CD14-positive monocyte (primary cell): ENCODE measurements around the gene STAT4. TPM values are rescaled to one million over a fixed set of nuclear protein-coding genes. Genes with fewer than 3 reads are reported as not detected.

Experiments
- DNase-seq, 3 donors: peaks; one replicate each; pipeline ENCODE4 v3.0.0-alpha.2; 2011 to 2022
- H2AFZ ChIP-seq: 2 replicates; pipeline ENCODE4 v1.6.0; 2012; ENCODE audit warnings: mild to moderate bottlenecking, low read depth, low read length, inconsistent platforms; ENCODE audit not compliant: insufficient read depth, poor library complexity, severe bottlenecking
- H3K27ac ChIP-seq, 2 donors: 1 replicate in 1 of 2; 2 replicates in 1 of 2; pipeline ENCODE4 v1.5.1; 2012 to 2013; ENCODE audit warnings: low read length in 2 of 2, control low read depth in 1 of 2, inconsistent platforms in 1 of 2, low read depth in 1 of 2, mild to moderate bottlenecking in 1 of 2
- H3K27me3 ChIP-seq, 2 donors: one replicate each; pipeline versions ENCODE4 v1.6.0 to v1.6.1; 2011 to 2013; ENCODE audit warnings: low read length in 2 of 2; ENCODE audit not compliant: control insufficient read depth in 2 of 2, insufficient read depth in 2 of 2
- H3K36me3 ChIP-seq, 2 donors: replicated peaks in 1 of 2; 1 replicate in 1 of 2; 2 replicates in 1 of 2; pipeline versions ENCODE4 v1.5.1 to v1.6.1; 2012 to 2013; ENCODE audit warnings: low read length in 2 of 2, control low read depth in 1 of 2, inconsistent platforms in 1 of 2, mild to moderate bottlenecking in 1 of 2; ENCODE audit not compliant: insufficient read depth in 2 of 2, control insufficient read depth in 1 of 2
- H3K4me1 ChIP-seq, 2 donors: 1 replicate in 1 of 2; 2 replicates in 1 of 2; pipeline versions ENCODE4 v1.5.1 to v1.6.1; 2012 to 2013; ENCODE audit warnings: low read length in 2 of 2, control low read depth in 1 of 2, inconsistent platforms in 1 of 2, mild to moderate bottlenecking in 1 of 2, moderate library complexity in 1 of 2; ENCODE audit not compliant: insufficient read depth in 2 of 2, control insufficient read depth in 1 of 2
- H3K4me2 ChIP-seq: replicated peaks from 2 replicates; pipeline ENCODE3; 2012; ENCODE audit warnings: low read length, moderate library complexity, mild to moderate bottlenecking; ENCODE audit not compliant: poor library complexity, severe bottlenecking; ENCODE audit errors: extremely low read depth
- H3K4me3 ChIP-seq, 3 experiments: fragments of 200-600 bp in 1 of 3; sonication (generic) in 1 of 3; replicated peaks in 1 of 3; 1 replicate in 2 of 3; 2 replicates in 1 of 3; pipeline ENCODE4 v1.5.1; 2011 to 2013; ENCODE audit warnings: low read length in 3 of 3, mild to moderate bottlenecking in 3 of 3, control low read depth in 2 of 3, low read depth in 2 of 3, inconsistent platforms in 1 of 3, moderate library complexity in 1 of 3
- H3K79me2 ChIP-seq: 2 replicates; pipeline ENCODE4 v1.6.0; 2012; ENCODE audit warnings: mild to moderate bottlenecking, control low read depth, inconsistent platforms, low read length, moderate library complexity; ENCODE audit not compliant: insufficient read depth
- H3K9ac ChIP-seq: 2 replicates; pipeline ENCODE4 v1.6.0; 2017; ENCODE audit warnings: low read length, mild to moderate bottlenecking; ENCODE audit not compliant: insufficient read depth, poor library complexity, severe bottlenecking
- H3K9me3 ChIP-seq, 2 donors: replicated peaks in 1 of 2; 1 replicate in 1 of 2; 2 replicates in 1 of 2; pipeline versions ENCODE4 v1.5.1 to v1.6.1; 2012 to 2013; ENCODE audit warnings: low read length in 2 of 2, control low read depth in 1 of 2; ENCODE audit not compliant: control insufficient read depth in 1 of 2, insufficient read depth in 1 of 2
- H4K20me1 ChIP-seq: 2 replicates; pipeline ENCODE4 v1.6.0; 2012; ENCODE audit warnings: mild to moderate bottlenecking, low read length, control low read depth, moderate library complexity; ENCODE audit not compliant: insufficient read depth
- H3K27ac Mint-ChIP-seq, 7 donors: one replicate each; pipeline ENCODE4 v1.8.0; 2020; ENCODE audit warnings: mild to moderate bottlenecking in 7 of 7, mixed read lengths in 7 of 7, moderate library complexity in 6 of 7, inconsistent platforms in 2 of 7
- H3K27me3 Mint-ChIP-seq, 3 donors: one replicate each; pipeline ENCODE4 v1.8.0; 2021 to 2022; ENCODE audit warnings: low read depth in 3 of 3, mild to moderate bottlenecking in 3 of 3, mixed read lengths in 3 of 3, moderate library complexity in 3 of 3, inconsistent platforms in 1 of 3
- H3K36me3 Mint-ChIP-seq, 2 donors: one replicate each; pipeline ENCODE4 v1.8.0; 2020; ENCODE audit warnings: mixed read lengths in 2 of 2, inconsistent platforms in 1 of 2, mild to moderate bottlenecking in 1 of 2
- H3K4me1 Mint-ChIP-seq: one replicate; pipeline ENCODE4 v1.8.0; 2020; ENCODE audit warnings: mild to moderate bottlenecking, mixed read lengths
- H3K4me3 Mint-ChIP-seq, 2 donors: one replicate each; pipeline ENCODE4 v1.8.0; 2020; ENCODE audit warnings: mild to moderate bottlenecking in 2 of 2, mixed read lengths in 2 of 2, moderate library complexity in 1 of 2
- H3K9me3 Mint-ChIP-seq, 7 donors: one replicate each; pipeline ENCODE4 v1.8.0; 2020 to 2022; ENCODE audit warnings: mixed read lengths in 7 of 7, mild to moderate bottlenecking in 6 of 7, moderate library complexity in 6 of 7, inconsistent platforms in 2 of 7
- CTCF ChIP-seq: fragments of 200-600 bp; IDR thresholded peaks from one replicate; pipeline ENCODE4 v1.8.0; 2022; ENCODE audit warnings: antibody characterized with exemption, mild to moderate bottlenecking
- WGBS: methylation state at CpG from one replicate; pipeline ENCODE4 v1.1.5; 2013; ENCODE audit warnings: missing lambda C conversion rate; ENCODE audit not compliant: insufficient coverage; 5-methylcytosine and 5-hydroxymethylcytosine counted together
- intact Hi-C, 2 donors: fragments of 100-400 bp; cut with micrococcal nuclease; formaldehyde crosslinking; loops; one replicate each; pipeline versions ENCODE4 v1.15.0 to v1.15.1; 2023
- polyA plus RNA-seq, 3 donors: library from polyadenylated mRNA; depleted of rRNA in 1 of 3; unstranded in 2 of 3; stranded (reverse) in 1 of 3; fragments of 300-500 nt in 2 of 3; fragments of >200 nt in 1 of 3; fragmentation: Illumina TruSeq in 2 of 3; gene quantifications; 1 replicate in 2 of 3; 2 replicates in 1 of 3; pipeline ENCODE4 v1.2.3, GENCODE V29; 2012 to 2021

STAT4 gene
- polyA plus RNA-seq, 3 donors: 0.31 to 0.52 (median 0.31) TPM

- Histone ChIP-seq H3K9me3 (no peaks in the 10 kb centered on the region), H4K20me1 (peaks cover 99% of the 10 kb centered on the region), H3K9ac (no peak overlapping the region), H2AFZ (no peak overlapping the region), H3K4me1 (no peaks in the 10 kb centered on the region), H3K27me3 (no peaks in the 10 kb centered on the region), H3K36me3 (peaks cover 100% of the 10 kb centered on the region in 2 donors), H3K4me3 (no peak overlapping the region), H3K79me2 (no peaks in the 10 kb centered on the region), H3K4me2 (no peak overlapping the region), H3K27ac (peak overlapping the region in 1 of 2 donors; percentile 39)
- no peaks in the 10 kb centered on the region for H3K9me3 Mint-ChIP-seq
- no peak overlapping the region for H3K4me3 Mint-ChIP-seq
- WGBS: 76% methylated on average over 2 of the region's 6 CpGs
- DNase-seq: no peak
- intact Hi-C loops: loop anchor here in 1 of 2 donors (5.0 kb wide), 1 partner anchor 1509 kb away; no protein-coding TSS in a partner anchor
- TF ChIP-seq CTCF: no peak
- peaks cover 0 to 2% (median 0%) of the 10 kb centered on the region in 3 donors for H3K27me3 Mint-ChIP-seq
- H3K27ac Mint-ChIP-seq: peak overlapping the region in 2 of 7 donors; percentile 13 to 39
- no peaks in the 10 kb centered on the region for H3K4me1 Mint-ChIP-seq
- H3K36me3 Mint-ChIP-seq: peaks cover 96 to 97% of the 10 kb centered on the region in 2 donors
These were observed 169.5 kb downstream of the STAT4 start for GRCh38 chr2:190981333-190981732.

GRCh38 chr2:190980630-190981209 is 170.1 kb downstream of the STAT4 start:
- peaks cover 99% of the 10 kb centered on the region for H4K20me1 ChIP-seq
- no peaks in the 10 kb centered on the region for H3K4me1 Mint-ChIP-seq
- H3K27me3 ChIP-seq: no peaks in the 10 kb centered on the region
- no peak for DNase-seq
- H3K4me1 ChIP-seq: no peaks in the 10 kb centered on the region
- H2AFZ ChIP-seq: no peak overlapping the region
- H3K9ac ChIP-seq: no peak overlapping the region
- H3K4me3 Mint-ChIP-seq: no peak overlapping the region
- H3K27me3 Mint-ChIP-seq: peaks cover 0 to under 1% (median 0%) of the 10 kb centered on the region in 3 donors
- TF ChIP-seq CTCF: no peak
- 57% methylated on average over 5 of the region's 10 CpGs for WGBS
- no peak overlapping the region for H3K4me3 ChIP-seq
- peak overlapping the region in 1 of 2 donors; percentile 39 for H3K27ac ChIP-seq
- peaks cover 94 to 97% of the 10 kb centered on the region in 2 donors for H3K36me3 Mint-ChIP-seq
- peaks cover 100% of the 10 kb centered on the region in 2 donors for H3K36me3 ChIP-seq
- peak overlapping the region in 3 of 7 donors; percentile 13 to 84 (median 76) for H3K27ac Mint-ChIP-seq
- intact Hi-C loops: loop anchor here in 1 of 2 donors (5.0 kb wide), 1 partner anchor 1508 kb away; no protein-coding TSS in a partner anchor
- H3K79me2 ChIP-seq: no peaks in the 10 kb centered on the region
- no peaks in the 10 kb centered on the region for H3K9me3 ChIP-seq
- H3K4me2 ChIP-seq: no peak overlapping the region
- no peaks in the 10 kb centered on the region for H3K9me3 Mint-ChIP-seq
